ENCODE data around the gene PCLO. TPM values are rescaled to one million over a fixed set of nuclear protein-coding genes. Genes with fewer than 3 reads are reported as not detected.
A peak's percentile ranks its signal among the peaks of the same experiment; 100 is the strongest.

PCLO gene
- total RNA-seq, 1 experiment from 2014 or later: 7.5 TPM

DNA sequence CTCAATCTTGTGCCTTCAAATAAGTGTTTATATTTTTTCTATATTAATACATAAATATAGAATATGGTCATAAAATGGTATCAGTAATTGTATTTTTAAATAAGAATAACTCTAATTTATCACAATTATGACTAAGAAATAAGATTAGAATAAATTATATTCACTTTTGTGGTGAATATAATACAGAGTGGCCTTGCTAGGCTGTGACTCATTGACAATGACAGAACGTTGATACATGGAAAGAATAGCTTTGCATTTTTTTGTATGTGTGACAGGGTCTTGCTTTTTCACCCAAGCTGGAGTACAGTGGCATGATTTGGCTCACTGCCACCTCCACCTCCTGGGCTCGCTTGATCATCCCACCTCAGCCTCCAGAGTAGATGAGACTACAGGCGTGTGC is 47.8 kb upstream of the PCLO start:
- H4K20me1 ChIP-seq (ENCODE audit: low read length): no peaks in the 10 kb centered on the region
- no TSS peak for BruUV-seq (replicated peaks)
- TF ChIP-seq CTCF (conservative IDR thresholded peaks at IDR 0.05; ENCODE audit: low read depth, low read length): no peak
- no peak for TF ChIP-seq EZH2phosphoT487 (IDR thresholded peaks at IDR 0.05; ENCODE audit: borderline replicate concordance, low read length)
- no peak for TF ChIP-seq EZH2 (IDR thresholded peaks at IDR 0.05; ENCODE audit: low read length, unreplicated experiment)
- H3K4me1 ChIP-seq (ENCODE audit: insufficient read depth, low read length): no peaks in the 10 kb centered on the region
- POLR2A ChIA-PET (ENCODE audit: unreplicated experiment): no interaction called here
- H3K9me3 ChIP-seq (ENCODE audit: low read length): no peaks in the 10 kb centered on the region
- no peaks in the 10 kb centered on the region for H3F3A ChIP-seq (ENCODE audit: low read length, unreplicated experiment)
- CTCF ChIA-PET: no interaction called here
- H3K36me3 ChIP-seq (ENCODE audit: low read depth, low read length): no peaks in the 10 kb centered on the region
- H3K27me3 ChIP-seq (ENCODE audit: low read length): no peaks in the 10 kb centered on the region
- no peak overlapping the region for H3K9ac ChIP-seq (ENCODE audit: low read length)
- H3K79me2 ChIP-seq (ENCODE audit: low read length): no peaks in the 10 kb centered on the region
- no peak overlapping the region for H3K27ac ChIP-seq (ENCODE audit: low read length)
- no peak overlapping the region for H2AFZ ChIP-seq (ENCODE audit: low read length)
- no peak overlapping the region for H3K4me3 ChIP-seq (ENCODE audit: low read length)
- no peaks in the 10 kb centered on the region for H3K9me2 ChIP-seq (replicated peaks; ENCODE audit: low read length)
- ATAC-seq (no peak), DNase-seq (no peak)
- intact Hi-C loops (cut with micrococcal nuclease): no loop called here
- H3K4me2 ChIP-seq (ENCODE audit: low read length): no peak overlapping the region

- Histone ChIP-seq H3K36me3 (ENCODE audit: low read depth, low read length) (no peaks in the 10 kb centered on the region), H3F3A (ENCODE audit: low read length, unreplicated experiment) (no peaks in the 10 kb centered on the region), H3K4me3 (ENCODE audit: low read length) (no peak overlapping the region), H2AFZ (ENCODE audit: low read length) (no peak overlapping the region), H3K4me2 (ENCODE audit: low read length) (no peak overlapping the region), H4K20me1 (ENCODE audit: low read length) (no peaks in the 10 kb centered on the region), H3K79me2 (ENCODE audit: low read length) (no peaks in the 10 kb centered on the region), H3K9me3 (ENCODE audit: low read length) (no peaks in the 10 kb centered on the region), H3K27me3 (ENCODE audit: low read length) (no peaks in the 10 kb centered on the region), H3K9ac (ENCODE audit: low read length) (no peak overlapping the region), H3K4me1 (ENCODE audit: insufficient read depth, low read length) (0 out of 2 replicates have a peak, but pooled peaks cover 5% of the 10 kb centered on the region), H3K27ac (ENCODE audit: low read length) (no peak overlapping the region), H3K9me2 (replicated peaks; ENCODE audit: low read length) (no peaks in the 10 kb centered on the region)
- DNase-seq (peak; percentile 54), ATAC-seq (peak; percentile 53; the same call in 1 of the 2 replicates)
- TF ChIP-seq EZH2phosphoT487 (IDR thresholded peaks at IDR 0.05; ENCODE audit: borderline replicate concordance, low read length): no peak
- no peak for TF ChIP-seq CTCF (conservative IDR thresholded peaks at IDR 0.05; ENCODE audit: low read depth, low read length)
- TF ChIP-seq EZH2 (IDR thresholded peaks at IDR 0.05; ENCODE audit: low read length, unreplicated experiment): no peak
- CTCF ChIA-PET: no interaction called here
- POLR2A ChIA-PET (ENCODE audit: unreplicated experiment): no interaction called here
- intact Hi-C loops (cut with micrococcal nuclease): loop anchor here (10.0 kb wide), 1 partner anchor 50 kb away; no protein-coding TSS in a partner anchor
- BruUV-seq (replicated peaks): no TSS peak
These were observed 42.0 kb upstream of the PCLO start for GRCh38 chr7:83204715-83205114.

DNA sequence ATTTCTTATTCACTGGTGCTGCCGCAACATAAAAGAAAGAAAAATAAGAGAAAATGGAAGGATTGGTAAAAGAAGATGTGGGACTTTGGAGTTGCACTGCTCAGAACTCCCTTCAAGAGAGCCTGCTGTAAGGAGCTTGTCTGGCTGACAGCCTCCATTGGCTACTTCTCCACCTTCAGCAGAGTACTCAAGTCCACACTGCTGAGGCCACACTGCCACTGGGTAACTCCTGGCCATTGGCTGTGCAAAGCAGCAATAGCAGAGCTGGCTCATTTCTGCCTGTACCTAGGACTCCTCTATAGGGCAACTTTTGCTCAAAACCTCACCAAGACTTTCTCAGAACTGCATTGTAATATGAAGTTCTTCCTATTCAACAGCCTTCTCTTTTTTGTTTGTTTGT is 38.7 kb upstream of the PCLO start:
- Histone ChIP-seq H3K4me1 (ENCODE audit: insufficient read depth, low read length) (0 out of 2 replicates have a peak, but pooled peaks cover 5% of the 10 kb centered on the region), H3K4me3 (ENCODE audit: low read length) (no peak overlapping the region), H3F3A (ENCODE audit: low read length, unreplicated experiment) (no peaks in the 10 kb centered on the region), H3K9ac (ENCODE audit: low read length) (no peak overlapping the region), H3K36me3 (ENCODE audit: low read depth, low read length) (no peaks in the 10 kb centered on the region), H3K27ac (ENCODE audit: low read length) (no peak overlapping the region), H3K4me2 (ENCODE audit: low read length) (no peak overlapping the region), H3K9me2 (replicated peaks; ENCODE audit: low read length) (no peaks in the 10 kb centered on the region), H2AFZ (ENCODE audit: low read length) (no peak overlapping the region), H3K27me3 (ENCODE audit: low read length) (no peaks in the 10 kb centered on the region), H3K9me3 (ENCODE audit: low read length) (no peaks in the 10 kb centered on the region), H3K79me2 (ENCODE audit: low read length) (no peaks in the 10 kb centered on the region), H4K20me1 (ENCODE audit: low read length) (no peaks in the 10 kb centered on the region)
- ChIA-PET POLR2A (ENCODE audit: unreplicated experiment) (no interaction called here), CTCF (no interaction called here)
- ATAC-seq (no peak), DNase-seq (no peak)
- no TSS peak for BruUV-seq (replicated peaks)
- no peak for TF ChIP-seq CTCF (conservative IDR thresholded peaks at IDR 0.05; ENCODE audit: low read depth, low read length)
- TF ChIP-seq EZH2phosphoT487 (IDR thresholded peaks at IDR 0.05; ENCODE audit: borderline replicate concordance, low read length): no peak
- no peak for TF ChIP-seq EZH2 (IDR thresholded peaks at IDR 0.05; ENCODE audit: low read length, unreplicated experiment)
- intact Hi-C loops (cut with micrococcal nuclease): loop anchor here (10.0 kb wide), 1 partner anchor 53 kb away; no protein-coding TSS in a partner anchor
